H54 (cell line): ENCODE data around the gene NAE1.
"Not testable (repeated sequence)": the region's sequence is repeated elsewhere in the genome, so short reads cannot be mapped to it uniquely, and the experiment has no call there.

Experiments used
- DNase-seq: peaks from one replicate; pipeline ENCODE4 v3.0.0; 2011; ENCODE audit warnings: low spot score, mixed read lengths; ENCODE audit not compliant: insufficient read length
- FAIRE-seq: peaks from 3 replicates; lab custom pipeline; 2011; peaks lifted over from hg19 to GRCh38; lab: Jason Lieb, UNC
- POLR2A ChIP-seq: IDR thresholded peaks from 2 replicates; pipeline ENCODE4 v1.6.1; 2011; ENCODE audit warnings: low read depth, mild to moderate bottlenecking, low read length

Gene NAE1

DNA sequence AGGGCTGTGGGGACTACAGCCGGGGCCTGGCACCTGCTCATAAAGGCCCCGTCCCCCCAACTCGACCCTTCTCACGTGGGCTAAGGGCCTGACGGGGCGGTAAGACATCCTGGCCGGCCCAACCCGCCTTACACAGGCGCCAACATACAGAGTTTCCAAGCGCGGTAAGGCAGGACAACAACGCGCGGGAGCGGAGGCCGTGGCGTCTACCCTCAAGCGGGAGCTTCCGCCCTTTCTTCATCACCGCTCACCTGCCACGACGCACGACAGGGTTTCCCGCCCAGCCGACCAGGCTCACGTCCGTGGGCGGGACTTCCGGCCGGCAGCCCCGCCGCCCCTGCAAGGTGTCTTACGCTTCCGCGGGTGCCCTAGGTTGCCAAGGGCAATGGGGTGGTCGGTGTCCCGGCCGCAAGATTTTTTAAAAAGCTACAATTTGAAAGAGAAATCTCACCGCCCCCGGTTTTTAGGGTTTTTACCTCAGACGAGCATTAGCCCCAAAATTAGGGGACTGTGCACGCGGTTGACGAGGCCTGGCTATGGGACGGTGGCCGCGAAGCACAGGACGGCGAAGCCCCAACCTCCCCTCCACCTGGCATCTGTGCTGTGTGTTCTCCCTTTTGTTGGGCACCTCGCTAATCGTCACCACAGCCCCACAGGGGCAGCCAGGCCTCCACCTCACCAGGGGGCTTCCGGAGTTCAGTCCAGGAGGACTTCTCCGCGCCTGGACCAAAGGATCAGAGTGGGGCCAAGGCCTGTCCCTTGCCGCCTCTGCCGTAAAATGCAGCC, 29.3 kb downstream of the NAE1 start, which contains the start of gene TERB1:
TSS of gene TERB1 (minus strand) at position 265 of the 786 bp plus-strand sequence. CDS start 4,786 bp downstream, outside the sequence.
- DNase-seq (no peak), FAIRE-seq (no peak)
- TF ChIP-seq POLR2A: no peak

DNA sequence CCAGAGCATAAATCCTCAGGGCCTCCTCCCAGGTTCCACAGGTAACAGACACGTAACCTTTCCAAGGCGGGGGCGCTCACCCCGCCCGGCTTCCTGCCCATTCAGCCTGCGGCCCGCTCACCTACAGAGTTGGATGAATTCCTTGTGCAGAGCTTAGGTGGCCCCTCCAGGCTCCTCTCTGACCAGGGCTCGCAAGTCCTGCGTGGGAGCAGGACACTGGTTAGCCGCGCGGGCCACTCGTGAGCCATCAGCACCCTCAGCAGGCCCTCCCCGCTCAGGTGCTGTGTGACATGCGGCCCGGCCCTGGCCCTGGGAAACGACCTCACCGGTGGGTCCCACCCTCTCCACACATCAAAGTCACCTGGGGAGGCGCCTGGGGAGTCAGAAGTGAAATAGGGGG, 29.9 kb downstream of the NAE1 start:
- TF ChIP-seq POLR2A: no peak

DNA sequence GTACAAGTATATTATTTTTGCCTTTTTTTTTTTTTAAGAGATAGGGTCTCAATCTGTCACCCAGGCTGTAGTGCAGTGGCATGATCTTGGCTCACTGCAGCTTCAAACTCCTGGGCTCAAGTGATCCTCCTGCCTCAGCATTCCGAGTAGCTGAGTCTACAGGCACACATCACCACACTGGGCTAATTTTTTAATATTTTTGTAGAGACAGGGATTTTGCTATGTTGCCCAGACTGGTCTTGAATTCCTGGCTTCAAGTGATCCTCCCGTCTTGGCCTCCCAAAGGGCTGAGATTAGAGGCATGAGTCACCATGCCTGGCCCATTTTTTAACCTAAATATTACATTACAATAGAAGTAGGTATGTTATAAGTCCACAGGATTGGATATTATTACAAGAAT, 32.6 kb downstream of the NAE1 start:
- DNase-seq: no peak
- FAIRE-seq: no peak
- TF ChIP-seq POLR2A: no peak

More for the DNA sequence above, 29.9 kb downstream of the NAE1 start:
- DNase-seq: no peak
- no peak for FAIRE-seq

DNA sequence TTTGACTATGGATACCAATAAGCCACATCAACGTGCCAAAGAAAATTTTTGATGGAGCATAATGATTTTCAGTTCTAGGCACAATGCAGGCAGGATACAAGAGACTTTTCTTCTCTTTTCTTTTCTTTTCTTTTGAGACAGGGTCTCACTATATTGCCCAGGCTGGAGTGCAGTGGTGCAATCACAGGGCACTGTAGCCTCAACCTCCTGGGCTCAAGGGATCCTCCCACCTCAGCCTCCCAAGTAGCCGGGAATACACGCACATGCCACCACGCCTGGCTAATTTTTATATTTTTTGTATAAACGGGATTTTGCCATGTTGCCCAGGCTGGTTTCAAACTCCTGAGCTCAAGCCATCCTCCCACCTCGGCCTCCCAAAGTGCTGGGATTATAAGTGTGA, 36.8 kb downstream of the NAE1 start:
- not testable (repeated sequence) for DNase-seq, FAIRE-seq

DNA sequence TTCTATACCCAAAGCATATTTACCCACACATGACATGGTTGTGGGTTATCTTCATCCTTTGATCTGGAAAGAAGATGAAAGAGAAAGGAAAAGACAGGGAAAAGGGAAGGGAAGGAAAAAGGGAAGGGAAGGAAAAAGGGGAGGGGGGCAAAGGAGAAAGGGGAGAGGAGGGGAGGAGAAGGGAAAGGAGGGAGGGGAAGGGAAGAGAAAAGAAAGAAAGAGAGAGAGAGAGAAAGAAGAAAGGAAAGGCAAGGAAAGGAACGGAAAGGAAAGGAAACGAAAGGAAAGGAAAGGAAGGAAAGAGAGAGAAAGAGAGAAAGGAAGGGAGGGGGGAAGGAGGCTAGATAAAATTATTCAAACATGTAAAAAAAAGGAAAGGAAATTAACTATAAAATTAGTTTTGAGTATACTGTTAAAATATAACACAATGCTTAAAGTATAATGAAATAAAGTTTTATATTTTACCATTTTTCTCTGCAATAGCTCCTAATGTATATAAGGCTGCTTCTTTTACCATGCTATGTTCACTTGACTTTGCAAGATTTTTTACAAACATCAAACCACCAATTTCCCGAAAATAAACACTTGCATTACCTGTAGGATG, 40.5 kb downstream of the NAE1 start:
- TF ChIP-seq POLR2A: no peak
- no peak for DNase-seq
- no peak for FAIRE-seq

DNA sequence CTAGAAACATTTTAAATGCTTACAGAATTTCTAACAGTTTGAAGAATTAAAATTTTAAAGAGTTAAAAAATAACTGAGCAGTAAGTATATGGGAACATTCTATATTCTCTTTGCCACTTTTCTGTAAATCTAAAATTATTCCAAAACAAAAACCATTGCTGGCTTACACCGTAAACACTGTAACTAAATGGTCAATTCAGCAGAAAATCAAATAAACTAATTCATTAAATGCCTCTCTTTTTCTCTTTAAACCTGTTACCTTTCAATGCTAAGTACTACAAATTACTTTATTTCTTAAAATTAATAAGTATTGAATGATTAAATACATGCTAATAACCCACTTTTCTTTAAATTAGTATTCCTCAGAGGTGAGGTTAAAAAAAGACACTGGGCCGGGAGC, 43.3 kb downstream of the NAE1 start:
- DNase-seq (no peak), FAIRE-seq (no peak)
- TF ChIP-seq POLR2A: no peak

DNA sequence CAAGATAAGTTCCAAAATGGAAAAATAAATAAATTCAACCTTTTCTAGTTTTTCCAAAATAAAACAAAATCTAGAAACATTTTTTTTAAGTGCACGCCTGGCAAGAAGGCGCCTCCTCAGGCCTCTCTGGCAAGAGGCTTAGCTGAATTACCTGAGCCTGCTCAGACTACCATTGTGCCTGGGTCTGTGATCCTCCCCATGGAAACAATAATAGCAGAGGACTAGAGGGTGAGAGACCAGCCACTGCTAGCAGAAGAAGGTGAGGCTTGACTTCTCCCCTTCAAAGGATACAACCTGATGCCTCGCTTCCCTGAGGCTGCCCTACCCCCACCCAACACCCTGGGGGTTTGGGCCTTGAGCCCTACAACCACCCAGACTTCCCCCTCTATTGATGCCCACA, 44.2 kb downstream of the NAE1 start:
- TF ChIP-seq POLR2A: no peak
- FAIRE-seq (no peak), DNase-seq (no peak)

DNA sequence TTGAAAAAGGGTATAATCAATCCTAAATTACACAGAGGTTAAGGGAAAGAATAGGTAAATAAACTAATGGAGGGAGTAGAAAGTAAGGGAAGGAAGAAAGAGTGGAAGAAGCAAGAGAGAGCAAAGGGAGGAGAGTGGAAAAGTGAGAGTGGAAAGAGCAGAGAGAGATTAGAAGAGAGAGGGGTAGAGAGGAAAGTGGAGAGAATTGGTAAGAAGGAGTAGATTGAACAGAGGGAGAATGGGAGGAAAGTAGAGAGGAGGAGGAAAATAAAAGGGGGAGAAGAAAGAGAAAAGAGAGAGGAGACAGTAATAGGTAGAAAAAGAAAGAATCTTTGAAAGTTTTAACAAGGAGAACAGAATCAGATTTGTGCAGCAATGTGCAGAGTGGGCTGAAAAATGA, 54.3 kb downstream of the NAE1 start:
- FAIRE-seq (no peak), DNase-seq (no peak)

DNA sequence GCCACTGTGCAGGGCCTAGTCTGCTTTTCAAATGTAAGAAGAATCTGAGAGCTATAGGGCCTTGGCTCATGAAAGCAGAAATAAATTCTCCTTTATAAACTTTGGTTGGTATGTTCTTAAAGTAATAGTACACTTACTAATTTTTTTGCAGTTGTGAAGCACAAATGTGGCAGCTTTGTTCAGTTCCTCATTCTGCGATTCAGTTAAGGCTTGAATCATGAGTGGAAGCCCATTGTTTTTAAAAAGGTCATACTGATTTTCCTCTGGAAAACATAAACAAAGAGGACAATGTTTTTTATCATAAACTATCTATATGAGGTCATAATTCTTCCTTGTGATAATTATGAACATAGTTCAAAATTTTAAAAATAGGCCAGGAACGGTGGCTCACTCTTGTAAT, 55.8 kb downstream of the NAE1 start:
- FAIRE-seq (no peak), DNase-seq (no peak)
- no peak for TF ChIP-seq POLR2A

More for the DNA sequence above, 54.3 kb downstream of the NAE1 start:
- TF ChIP-seq POLR2A: no peak

DNA sequence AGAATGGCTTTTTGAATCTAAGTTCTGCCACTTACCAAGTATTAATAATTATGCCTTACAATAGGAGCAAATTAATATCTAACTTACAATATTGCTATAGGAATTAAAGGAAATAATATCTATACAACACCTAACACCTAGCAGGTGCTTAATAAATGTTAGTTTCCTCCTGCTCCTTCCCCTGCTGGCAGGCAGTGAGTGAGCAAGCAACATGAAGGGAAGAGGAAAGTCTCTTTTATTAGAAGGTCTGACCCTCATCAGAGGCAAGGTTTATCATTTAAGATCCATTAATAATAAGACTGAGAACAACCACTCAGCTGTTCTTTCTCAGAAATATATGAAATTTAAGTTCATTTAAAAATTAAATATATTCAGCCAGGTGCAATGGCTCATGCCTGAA, 72.7 kb downstream of the NAE1 start:
- DNase-seq: no peak
- no peak for FAIRE-seq
- no peak for TF ChIP-seq POLR2A

DNA sequence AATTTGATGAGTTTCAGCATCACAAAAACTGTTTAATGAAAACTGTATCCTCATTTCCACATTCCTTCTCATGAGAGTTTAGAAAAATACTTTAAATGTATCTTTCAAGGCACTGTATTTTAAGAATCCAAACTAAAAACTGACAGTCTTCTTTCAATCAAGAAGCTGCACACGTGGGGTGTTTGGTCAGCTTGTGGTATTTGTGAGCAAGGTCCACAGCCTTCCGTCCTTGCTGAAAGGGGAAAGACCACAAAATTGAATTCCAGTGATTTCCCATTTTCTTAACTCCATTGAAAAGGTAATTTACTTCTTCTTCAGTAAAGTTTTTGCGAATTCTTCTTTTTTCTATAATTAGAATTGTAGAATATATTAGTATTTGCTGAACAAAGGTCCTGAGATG, 76.0 kb downstream of the NAE1 start:
- FAIRE-seq: no peak
- TF ChIP-seq POLR2A: no peak
- no peak for DNase-seq

DNA sequence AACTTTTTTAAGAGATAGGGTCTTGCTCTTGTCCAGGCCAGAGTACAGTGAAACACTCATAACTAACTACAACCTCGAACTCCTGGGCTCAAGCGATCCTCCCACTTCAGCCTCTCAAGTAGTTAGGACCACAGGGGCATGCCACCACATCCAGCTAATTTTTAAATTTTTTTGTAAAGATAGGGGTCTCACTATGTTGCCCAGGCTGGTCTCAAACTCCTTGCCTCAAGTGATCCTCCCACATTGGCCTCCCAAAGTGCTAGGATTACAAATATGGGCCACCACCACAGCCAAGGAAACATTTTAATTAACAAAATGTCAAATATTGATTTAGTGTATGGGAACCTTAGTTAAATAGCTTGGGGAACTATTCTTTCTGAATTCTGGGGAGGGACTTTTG, 76.6 kb downstream of the NAE1 start:
- TF ChIP-seq POLR2A: no peak
- FAIRE-seq: no peak
- DNase-seq: no peak

DNA sequence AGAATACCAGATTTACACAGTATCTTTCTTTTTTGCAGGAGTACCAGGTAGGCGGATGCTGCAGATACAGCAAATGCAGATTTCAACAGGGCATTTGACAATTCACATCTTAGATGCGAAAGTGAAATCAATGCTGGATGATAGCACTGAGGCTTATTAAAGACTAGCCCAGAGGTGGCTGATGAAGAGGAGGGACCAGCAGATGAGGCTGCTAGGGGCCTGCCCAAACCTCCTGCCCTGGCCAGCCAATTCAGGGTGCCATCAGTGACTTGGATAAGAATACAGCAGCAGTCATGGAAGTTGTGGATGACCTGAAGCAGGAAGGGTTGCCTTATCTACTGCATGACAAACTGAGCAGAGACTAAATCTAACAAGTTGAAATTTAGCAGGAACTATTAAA, 77.8 kb downstream of the NAE1 start:
- DNase-seq (no peak), FAIRE-seq (no peak)
- TF ChIP-seq POLR2A: no peak
